Astrocyte of the hippocampus (primary cell): ENCODE data around the gene OR6M1.

Experiments
- DNase-seq: peaks from one replicate; pipeline ENCODE4 v3.0.0; 2011; ENCODE audit warnings: low read depth, low spot score

The OR6M1 gene

DNA sequence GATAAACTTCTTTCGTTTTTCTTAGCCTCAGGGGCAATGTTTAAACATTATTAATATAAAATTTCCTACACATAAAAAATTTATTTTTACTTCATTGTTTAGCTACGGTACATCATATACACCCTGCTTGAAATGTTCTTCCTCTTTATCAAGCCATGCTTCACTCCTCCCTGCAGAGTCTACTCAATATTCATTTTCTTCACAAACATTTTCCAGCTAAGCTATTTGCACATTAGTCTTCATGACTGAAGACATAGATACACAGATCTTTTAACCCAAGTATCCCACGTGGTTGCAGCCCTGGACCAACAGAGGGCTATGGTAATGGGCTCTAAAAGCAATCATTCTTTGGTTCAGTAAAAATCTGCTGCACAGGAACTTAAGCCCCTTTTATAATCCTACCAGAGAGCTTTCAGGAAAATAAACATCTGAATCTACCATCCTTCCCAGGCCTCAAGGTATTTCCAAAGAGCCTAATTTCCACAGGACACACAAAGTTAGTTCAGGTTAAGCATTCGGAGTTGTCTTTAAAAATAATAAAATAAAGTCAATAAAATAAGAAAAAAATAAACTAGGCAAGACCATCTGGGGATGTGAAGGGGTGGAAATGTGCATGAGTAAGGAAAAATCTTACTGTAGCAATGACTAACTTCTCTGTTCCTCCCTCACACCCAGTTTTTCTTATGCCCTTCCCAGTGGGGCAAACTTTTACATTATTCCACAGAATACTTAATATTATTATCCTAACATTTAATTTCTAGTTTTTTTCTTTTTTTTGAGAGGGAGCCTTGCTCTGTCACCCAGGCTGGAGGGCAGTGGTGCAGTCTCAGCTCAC is 30.2 kb downstream of the OR6M1 start:
- no peak for DNase-seq

- DNase-seq, result no peak
Measured at GRCh38 chr11:123775289-123775688, 30.9 kb downstream of the OR6M1 start.

- no peak for DNase-seq
Measured at GRCh38 chr11:123773959-123774358, 32.2 kb downstream of the OR6M1 start.

DNA sequence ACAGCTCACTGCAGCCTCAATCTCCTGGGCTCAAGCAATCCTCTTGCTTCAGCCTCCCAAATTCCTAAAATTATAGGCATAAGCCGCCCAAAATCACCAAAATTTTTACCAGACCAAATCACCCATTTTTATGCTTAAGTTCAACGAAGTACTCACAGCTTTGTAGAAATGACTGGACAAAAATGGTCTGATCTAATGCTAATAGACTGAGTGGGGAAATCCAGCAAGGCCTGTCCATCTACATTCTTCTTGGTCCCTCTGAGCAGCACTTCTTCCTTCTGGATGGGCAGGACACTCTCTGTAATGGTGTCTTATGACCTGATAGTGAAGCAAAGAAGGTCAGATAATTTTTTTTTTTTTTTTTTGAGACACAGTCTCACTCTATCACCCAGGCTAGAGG is 33.1 kb downstream of the OR6M1 start:
- DNase-seq, result no peak

DNA sequence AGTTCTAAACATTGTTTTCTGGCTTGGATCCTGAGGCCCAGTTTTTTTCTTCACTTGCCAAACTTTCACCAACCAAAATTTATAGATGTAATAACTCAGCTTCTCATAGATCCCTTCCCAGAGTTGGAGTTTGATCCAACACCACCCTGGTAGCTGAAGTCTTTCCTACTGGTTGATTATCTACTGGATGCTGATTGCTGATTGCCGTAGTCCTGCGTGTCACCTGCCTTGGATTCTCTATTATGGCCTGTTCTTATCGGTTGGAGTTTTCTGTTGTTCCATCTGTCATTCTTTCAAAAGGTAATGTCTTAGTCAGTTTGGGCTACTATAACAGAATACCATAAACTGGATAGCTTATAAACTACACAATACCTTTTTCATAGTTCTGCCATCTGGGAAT is 34.5 kb downstream of the OR6M1 start:
- DNase-seq, result no peak

GRCh38 chr11:123770712-123771111 is 35.4 kb downstream of the OR6M1 start:
- no peak for DNase-seq

- no peak for DNase-seq
Measured at GRCh38 chr11:123765601-123766000, 40.5 kb downstream of the OR6M1 start.

DNA sequence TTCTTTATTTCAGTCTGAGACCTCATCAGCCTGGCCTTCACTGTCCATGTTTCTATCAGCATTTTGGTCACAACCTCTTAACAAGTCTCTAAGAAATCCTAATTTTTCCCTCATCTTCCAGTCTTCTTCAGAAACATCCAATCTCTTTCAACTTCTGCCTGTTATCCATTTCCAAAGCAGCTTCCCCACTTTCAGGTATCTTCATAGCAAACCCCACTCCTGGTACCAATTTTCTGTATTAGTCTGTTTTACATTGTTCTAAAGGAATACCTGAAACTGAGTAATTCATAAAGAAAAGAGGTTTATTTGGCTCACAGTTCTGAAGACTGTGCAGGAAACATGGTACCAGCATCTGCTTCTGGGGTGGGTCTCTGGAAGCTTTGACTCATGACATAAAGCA is 43.7 kb downstream of the OR6M1 start:
- no peak for DNase-seq

DNA sequence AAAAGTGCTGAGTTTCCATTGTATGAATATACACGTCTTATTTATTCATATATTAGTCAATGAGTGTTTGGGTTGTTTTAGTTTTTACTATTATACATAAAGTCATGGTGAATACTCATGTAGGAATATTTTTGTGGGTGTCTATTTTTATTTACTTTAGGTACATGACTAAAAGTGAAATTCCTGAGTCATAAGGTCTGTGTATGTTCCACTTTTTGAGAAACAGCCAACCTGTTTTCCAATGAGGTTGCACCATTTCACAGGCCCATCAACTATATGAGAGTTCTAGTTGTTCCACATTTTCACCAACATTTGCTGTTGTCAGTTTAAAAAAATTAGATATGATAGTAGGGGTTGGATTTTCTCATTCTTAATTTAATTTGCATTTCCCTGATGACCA is 45.3 kb downstream of the OR6M1 start:
- no peak for DNase-seq

DNA sequence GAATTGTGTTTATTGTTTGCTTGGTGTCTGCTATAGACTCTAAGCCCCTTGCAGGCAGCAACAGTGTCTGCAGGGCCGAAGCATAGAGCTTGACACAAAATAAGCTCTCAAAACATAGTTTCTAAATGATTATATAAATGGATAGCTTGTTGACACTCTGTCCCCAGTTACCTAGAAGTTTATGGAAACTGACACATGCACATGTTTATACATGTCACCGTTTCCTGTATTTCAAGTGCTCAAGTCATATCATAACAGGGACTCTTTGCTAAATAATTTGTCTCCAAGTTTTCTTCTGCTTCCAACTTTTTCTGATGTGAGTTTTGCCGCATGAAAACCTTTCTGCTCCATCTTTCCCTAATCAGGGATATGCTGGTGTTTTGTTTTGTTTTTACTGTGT is 48.2 kb downstream of the OR6M1 start:
- no peak for DNase-seq

DNA sequence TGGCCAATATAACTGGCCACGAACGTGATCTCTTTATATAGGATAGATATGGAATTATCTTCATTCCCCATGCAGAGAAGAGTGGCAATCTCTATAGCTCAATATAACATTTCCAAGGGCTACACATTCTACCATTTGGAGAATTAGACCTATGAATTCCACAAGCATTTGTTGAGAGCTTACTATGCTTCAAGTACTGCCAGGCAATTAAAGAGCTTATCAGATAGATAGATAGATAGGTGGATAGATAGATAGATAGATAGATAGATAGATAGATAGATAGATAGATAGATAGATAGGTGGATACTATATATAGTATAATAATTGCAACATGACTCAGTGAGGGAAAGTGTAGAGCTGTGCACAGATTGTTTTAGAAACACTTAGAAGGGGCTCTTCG is 50.3 kb downstream of the OR6M1 start:
- no peak for DNase-seq
